Measurements from ENCODE around the gene ARMC12. TPM values are rescaled to one million over a fixed set of nuclear protein-coding genes. Genes with fewer than 3 reads are reported as not detected.

ARMC12 gene
- 1 to 10 TPM in 2 of 4 donors, under 1 TPM in 2; 0.51 to 1.7 (median 1.0) TPM for total RNA-seq

GRCh38 chr6:35736982-35737412 lies at the start of gene ARMC12:
TSS of gene ARMC12 (plus strand) at chr6:35737032. CDS start at chr6:35737109, 77 bp downstream.
- TF ChIP-seq CTCF (IDR thresholded peaks at IDR 0.05; ENCODE audit: low read depth), result no peak

GRCh38 chr6:35687658-35688604 lies 48.9 kb upstream of the ARMC12 start:
- no peak for TF ChIP-seq CTCF (IDR thresholded peaks at IDR 0.05; ENCODE audit: low read depth)

GRCh38 chr6:35688605-35689322 lies 48.1 kb upstream of the ARMC12 start, which contains the start of gene FKBP5:
TSS of gene FKBP5 (minus strand) at chr6:35688915. CDS start at chr6:35642824, 46,091 bp downstream.
- no peak for TF ChIP-seq CTCF (IDR thresholded peaks at IDR 0.05; ENCODE audit: low read depth)

- no peak for TF ChIP-seq CTCF (IDR thresholded peaks at IDR 0.05; ENCODE audit: low read depth)
These were observed 46.3 kb upstream of the ARMC12 start for GRCh38 chr6:35690484-35690883.

GRCh38 chr6:35691027-35691824 lies 45.6 kb upstream of the ARMC12 start:
- TF ChIP-seq CTCF (IDR thresholded peaks at IDR 0.05; ENCODE audit: low read depth), result no peak

- no peak for TF ChIP-seq CTCF (IDR thresholded peaks at IDR 0.05; ENCODE audit: low read depth)
These were observed 42.4 kb upstream of the ARMC12 start for GRCh38 chr6:35694462-35694861.

Measured in subcutaneous adipose tissue (tissue), 4 donors.